HuH-7.5 (cell line): ENCODE results near the gene HSD17B1.
A peak's percentile ranks its signal among the peaks of the same experiment; 100 is the strongest.
"Not testable (repeated sequence)": the region's sequence is repeated elsewhere in the genome, so short reads cannot be mapped to it uniquely, and the experiment has no call there.

Experiments used
- DNase-seq: peaks from one replicate; pipeline ENCODE4 v3.0.0; 2011; ENCODE audit warnings: low spot score

HSD17B1 gene

DNA sequence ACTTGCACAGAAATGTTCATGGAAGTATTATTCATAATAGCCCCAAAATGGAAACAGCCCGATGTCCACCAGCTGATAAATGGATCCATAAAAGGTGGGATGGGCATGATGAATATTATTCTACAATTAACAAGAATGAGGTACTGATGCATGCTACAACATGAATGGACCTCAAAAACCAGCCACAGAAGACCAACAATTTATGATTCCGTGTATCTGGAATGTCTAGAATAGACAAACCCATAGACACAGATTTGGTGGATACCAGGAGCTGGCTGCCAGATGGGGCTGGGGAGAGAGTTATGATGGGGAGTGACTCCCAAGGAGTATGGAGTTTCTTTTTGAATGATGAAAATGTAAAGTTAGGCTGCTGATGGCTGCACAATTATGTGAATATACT is 27.5 kb upstream of the HSD17B1 start:
- DNase-seq: no peak

DNA sequence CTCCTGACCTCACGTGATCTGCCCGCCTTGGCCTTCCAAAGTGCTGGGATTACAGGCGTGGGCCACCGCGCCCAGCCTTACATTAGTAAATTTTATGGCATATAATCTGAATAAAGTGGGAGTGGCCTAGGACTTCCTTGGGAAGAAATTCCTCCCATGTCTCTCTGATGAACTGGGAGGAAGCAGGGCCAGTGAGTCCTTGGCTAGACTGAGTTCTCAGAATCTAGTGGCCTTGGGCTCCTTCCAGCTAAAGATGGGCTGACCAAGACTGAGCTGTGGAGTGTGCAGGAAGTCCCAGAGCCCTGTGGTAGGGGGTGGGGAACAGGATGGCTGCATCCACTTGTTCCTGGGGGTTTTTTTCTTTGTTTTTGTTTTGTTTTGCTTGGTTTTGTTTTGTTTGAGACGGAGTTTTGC is 26.7 kb upstream of the HSD17B1 start:
- DNase-seq: no peak

GRCh38 chr17:42527932-42528331 is 24.8 kb upstream of the HSD17B1 start:
- no peak for DNase-seq

GRCh38 chr17:42529061-42529460 is 23.7 kb upstream of the HSD17B1 start:
- DNase-seq: no peak

DNA sequence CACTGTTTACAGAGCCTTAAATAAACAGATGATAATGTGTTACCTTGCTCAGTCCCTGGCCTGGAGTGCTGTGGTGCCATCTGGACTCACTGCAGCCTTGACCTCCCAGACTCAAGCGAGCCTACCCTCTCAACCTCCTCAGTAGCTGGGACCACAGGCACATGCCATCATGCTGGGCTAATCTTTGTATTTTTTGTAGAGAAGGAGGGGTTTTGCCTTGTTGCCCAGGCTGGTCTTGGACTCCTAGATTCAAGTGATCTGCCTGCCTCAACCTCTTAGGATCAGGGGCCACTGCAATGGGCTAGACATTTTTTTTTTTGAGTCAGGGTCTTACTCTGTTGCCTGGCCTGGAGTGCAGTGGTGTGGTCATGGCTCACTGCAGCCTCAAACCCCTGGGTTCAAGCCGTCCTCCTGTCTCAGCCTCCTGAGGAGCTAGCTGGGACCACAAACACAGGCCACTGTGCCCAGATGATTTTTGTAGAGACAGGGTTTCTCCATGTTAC is 21.7 kb upstream of the HSD17B1 start:
- DNase-seq: no peak

GRCh38 chr17:42531455-42532354 is 21.0 kb upstream of the HSD17B1 start:
- no peak for DNase-seq

GRCh38 chr17:42535155-42536047 is 17.3 kb upstream of the HSD17B1 start:
- no peak for DNase-seq

DNA sequence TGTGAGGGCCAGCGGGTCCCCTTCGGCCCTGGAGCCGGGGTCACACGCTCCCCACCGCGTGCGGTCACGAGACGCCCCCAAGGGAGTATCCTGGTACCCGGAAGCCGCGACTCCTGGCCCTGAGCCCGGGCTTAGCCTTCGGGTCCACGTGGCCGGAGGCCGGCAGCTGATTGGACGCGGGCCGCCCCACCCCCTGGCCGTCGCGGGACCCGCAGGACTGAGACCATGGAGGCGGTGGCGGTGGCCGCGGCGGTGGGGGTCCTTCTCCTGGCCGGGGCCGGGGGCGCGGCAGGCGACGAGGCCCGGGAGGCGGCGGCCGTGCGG is 16.7 kb upstream of the HSD17B1 start, which contains the start of gene NAGLU:
NAGLU (plus strand) TSS at position 194 of the 324 bp plus-strand sequence; CDS start at position 226, 32 bp downstream.
- peak; percentile 99 for DNase-seq

DNA sequence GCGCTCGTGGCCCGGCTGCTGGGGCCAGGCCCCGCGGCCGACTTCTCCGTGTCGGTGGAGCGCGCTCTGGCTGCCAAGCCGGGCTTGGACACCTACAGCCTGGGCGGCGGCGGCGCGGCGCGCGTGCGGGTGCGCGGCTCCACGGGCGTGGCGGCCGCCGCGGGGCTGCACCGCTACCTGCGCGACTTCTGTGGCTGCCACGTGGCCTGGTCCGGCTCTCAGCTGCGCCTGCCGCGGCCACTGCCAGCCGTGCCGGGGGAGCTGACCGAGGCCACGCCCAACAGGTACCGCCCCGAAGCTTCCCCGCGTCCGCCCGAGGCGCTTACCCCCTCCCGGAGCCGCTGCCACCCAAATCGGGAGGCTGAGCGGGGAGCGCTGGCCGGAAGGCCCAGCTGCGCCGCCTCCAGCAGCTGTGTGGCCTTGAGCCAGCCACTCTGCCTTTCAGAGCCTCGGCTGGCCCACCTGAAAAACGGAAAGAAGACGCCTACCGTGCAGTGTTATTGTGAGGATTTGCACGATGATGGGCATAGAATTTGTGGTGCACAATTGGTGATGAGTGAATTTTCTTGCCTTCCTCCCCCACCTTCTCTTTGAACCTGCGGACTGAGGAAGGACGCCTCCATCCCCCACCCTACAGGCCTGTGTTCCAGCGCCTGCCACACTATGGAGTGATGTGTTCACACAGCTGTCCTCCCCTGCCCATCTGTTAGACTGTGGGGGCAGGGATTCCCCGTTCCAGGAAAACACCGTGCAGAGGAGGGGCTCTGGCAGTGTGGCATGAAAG is 16.2 kb upstream of the HSD17B1 start:
- DNase-seq: peak; percentile 96

- DNase-seq: no peak
These were observed 15.4 kb upstream of the HSD17B1 start for GRCh38 chr17:42537156-42537805.

DNA sequence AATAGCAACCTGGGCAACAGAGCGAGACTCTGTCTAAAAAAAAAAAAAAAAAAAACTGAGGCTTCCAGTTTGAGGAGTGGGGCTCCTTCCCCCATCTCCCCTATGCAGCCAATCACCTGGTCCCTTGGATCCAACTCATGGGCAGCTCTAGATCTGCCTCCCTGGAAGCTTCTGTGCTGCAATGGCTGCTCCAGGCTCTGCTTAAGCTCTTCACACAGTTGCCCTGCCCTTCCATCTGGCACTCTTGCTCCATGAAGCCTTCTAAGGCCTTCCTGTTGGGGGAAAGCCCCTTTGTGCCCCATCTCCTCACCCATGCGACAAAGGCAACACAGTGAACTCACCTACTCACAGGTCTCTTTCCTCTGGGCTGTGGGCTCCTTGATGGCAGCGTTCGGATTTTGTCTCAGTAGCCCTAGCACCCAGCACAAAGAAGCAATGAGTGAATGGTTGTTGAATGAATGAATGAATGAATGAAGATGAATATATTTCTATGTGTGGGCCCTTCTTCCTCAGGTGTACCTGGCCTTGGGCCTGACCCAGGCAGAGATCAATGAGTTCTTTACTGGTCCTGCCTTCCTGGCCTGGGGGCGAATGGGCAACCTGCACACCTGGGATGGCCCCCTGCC is 14.8 kb upstream of the HSD17B1 start:
- no peak for DNase-seq

GRCh38 chr17:42538482-42538881 is 14.2 kb upstream of the HSD17B1 start:
- no peak for DNase-seq

- not testable (repeated sequence) for DNase-seq
These were observed 12.2 kb upstream of the HSD17B1 start for GRCh38 chr17:42540558-42540957.

GRCh38 chr17:42541041-42541833 is 11.5 kb upstream of the HSD17B1 start:
- DNase-seq: no peak

GRCh38 chr17:42543190-42544079 is 9.3 kb upstream of the HSD17B1 start:
- no peak for DNase-seq

DNA sequence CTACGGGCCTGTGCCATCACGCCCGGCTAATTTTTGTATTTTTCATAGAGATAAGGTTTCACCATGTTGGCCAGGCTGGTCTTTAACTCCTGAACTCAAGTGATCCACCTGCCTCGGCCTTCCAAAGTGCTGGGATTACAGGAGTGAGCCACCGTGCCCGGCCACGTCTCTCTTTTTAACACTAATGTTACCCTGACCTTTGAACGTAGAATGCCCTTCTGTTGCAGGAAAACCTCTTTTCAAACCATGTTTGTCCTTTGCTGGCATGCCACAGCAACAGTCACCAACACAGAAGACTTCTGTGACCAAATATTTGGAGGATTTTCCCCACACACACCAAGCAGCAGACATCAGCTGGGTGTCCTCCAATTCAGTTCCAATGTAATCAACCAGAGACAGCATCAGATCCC is 7.8 kb upstream of the HSD17B1 start:
- no peak for DNase-seq

GRCh38 chr17:42545755-42546505 is 6.8 kb upstream of the HSD17B1 start:
- not testable (repeated sequence) for DNase-seq

GRCh38 chr17:42547001-42547461 is 5.7 kb upstream of the HSD17B1 start:
- DNase-seq: no peak
